Measurements from ENCODE around the gene TMEM259.

DNA sequence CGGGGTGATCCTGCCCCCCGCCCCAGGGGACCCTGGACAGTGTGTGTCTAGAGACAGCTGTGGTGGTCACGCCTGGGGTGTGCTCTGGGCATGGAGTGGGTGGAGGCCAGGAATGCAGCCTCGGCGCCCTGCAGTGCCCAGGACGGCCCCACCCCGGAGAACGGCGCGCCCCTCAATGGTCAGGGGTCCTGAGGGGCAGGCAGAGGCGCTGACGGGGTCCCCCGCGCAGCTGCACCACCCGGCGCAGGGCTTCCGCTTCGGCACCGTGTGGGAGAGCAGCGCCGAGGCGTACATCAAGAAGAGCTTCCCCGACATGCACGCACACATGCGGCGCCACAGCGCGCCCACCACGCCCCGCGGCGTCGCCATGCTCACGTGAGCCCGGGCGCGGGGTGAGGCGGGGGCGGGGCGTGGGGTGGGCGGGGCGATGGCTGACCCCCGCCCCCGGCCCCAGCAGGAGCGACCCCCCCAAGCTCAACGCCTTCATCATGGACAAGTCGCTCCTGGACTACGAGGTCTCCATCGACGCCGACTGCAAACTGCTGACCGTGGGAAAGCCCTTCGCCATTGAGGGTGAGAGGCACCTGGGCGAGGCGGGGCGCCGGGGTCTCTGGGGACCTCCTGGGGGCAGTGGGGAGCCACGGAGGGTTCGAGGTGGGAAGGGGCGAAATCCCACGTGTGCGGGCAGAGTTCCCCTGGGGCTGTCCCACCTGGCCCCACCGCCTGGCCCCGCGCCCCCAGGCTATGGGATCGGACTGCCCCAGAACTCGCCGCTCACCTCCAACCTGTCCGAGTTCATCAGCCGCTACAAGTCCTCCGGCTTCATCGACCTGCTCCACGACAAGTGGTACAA is 13.3 kb downstream of the TMEM259 start:
- no peak for TF ChIP-seq POLR2A (IDR thresholded peaks at IDR 0.05)
- TF ChIP-seq, protein P1, sequence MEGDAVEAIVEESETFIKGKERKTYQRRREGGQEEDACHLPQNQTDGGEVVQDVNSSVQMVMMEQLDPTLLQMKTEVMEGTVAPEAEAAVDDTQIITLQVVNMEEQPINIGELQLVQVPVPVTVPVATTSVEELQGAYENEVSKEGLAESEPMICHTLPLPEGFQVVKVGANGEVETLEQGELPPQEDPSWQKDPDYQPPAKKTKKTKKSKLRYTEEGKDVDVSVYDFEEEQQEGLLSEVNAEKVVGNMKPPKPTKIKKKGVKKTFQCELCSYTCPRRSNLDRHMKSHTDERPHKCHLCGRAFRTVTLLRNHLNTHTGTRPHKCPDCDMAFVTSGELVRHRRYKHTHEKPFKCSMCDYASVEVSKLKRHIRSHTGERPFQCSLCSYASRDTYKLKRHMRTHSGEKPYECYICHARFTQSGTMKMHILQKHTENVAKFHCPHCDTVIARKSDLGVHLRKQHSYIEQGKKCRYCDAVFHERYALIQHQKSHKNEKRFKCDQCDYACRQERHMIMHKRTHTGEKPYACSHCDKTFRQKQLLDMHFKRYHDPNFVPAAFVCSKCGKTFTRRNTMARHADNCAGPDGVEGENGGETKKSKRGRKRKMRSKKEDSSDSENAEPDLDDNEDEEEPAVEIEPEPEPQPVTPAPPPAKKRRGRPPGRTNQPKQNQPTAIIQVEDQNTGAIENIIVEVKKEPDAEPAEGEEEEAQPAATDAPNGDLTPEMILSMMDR (IDR thresholded peaks at IDR 0.05): no peak

Measured in esophagus squamous epithelium (tissue), 4 donors.